H1 (cell line): ENCODE data around the gene CD52. TPM values are rescaled to one million over a fixed set of nuclear protein-coding genes. Genes with fewer than 3 reads are reported as not detected.

ENCODE experiments used
- CBX5 ChIP-seq: fragments of 300-800, 300-1000 bp; sonication (generic); IDR thresholded peaks from 2 replicates; pipeline ENCODE4 v1.7.1; 2016; ENCODE audit warnings: antibody characterized with exemption, low read length, low read depth
- CHD7 ChIP-seq: fragments of 300-600 bp; sonication (generic); IDR thresholded peaks from 2 replicates; pipeline ENCODE4 v1.7.1; 2012; ENCODE audit warnings: low read length, moderate library complexity, mild to moderate bottlenecking, inconsistent platforms; ENCODE audit not compliant: insufficient replicate concordance
- CREB1 ChIP-seq: IDR thresholded peaks from 2 replicates; pipeline ENCODE4 v1.6.1; 2012; ENCODE audit warnings: inconsistent platforms
- HDAC2 ChIP-seq, 2 experiments: fragments of 300-600 bp in 1 of 2; sonication (generic) in 1 of 2; IDR thresholded peaks; 2 replicates each; pipeline ENCODE4 v1.6.1; 2011 to 2012; ENCODE audit warnings: low read depth in 2 of 2, low read length in 2 of 2, mild to moderate bottlenecking in 2 of 2, moderate library complexity in 2 of 2, borderline replicate concordance in 1 of 2, inconsistent platforms in 1 of 2
- KDM4A ChIP-seq: IDR thresholded peaks from one replicate; pipeline ENCODE4 v1.7.1; 2012; ENCODE audit warnings: low read depth, mild to moderate bottlenecking, moderate library complexity, low read length, inconsistent platforms; ENCODE audit not compliant: severe bottlenecking
- KDM5A ChIP-seq: fragments of 200-600 bp; IDR thresholded peaks from 2 replicates; pipeline ENCODE4 v1.7.1; 2012; ENCODE audit warnings: mild to moderate bottlenecking, low read length, inconsistent platforms, mixed read lengths
- PHF8 ChIP-seq: fragments of 200-600 bp; sonication (generic); conservative IDR thresholded peaks from 2 replicates; pipeline ENCODE4 v1.7.1; 2012; ENCODE audit warnings: low read depth, mild to moderate bottlenecking, inconsistent platforms, low read length, moderate library complexity
- POLR2AphosphoS5 ChIP-seq: IDR thresholded peaks from 2 replicates; pipeline ENCODE4 v1.6.1; 2011; ENCODE audit warnings: low read depth, low read length
- SIRT6 ChIP-seq: IDR thresholded peaks from one replicate; pipeline ENCODE4 v1.7.1; 2012; ENCODE audit warnings: low read length, inconsistent platforms
- TCF12 ChIP-seq: IDR thresholded peaks from 2 replicates; pipeline ENCODE4 v1.6.1; 2011; ENCODE audit warnings: low read depth, mild to moderate bottlenecking, low read length
- polyA plus RNA-seq, 7 experiments: library from polyadenylated mRNA; depleted of rRNA in 3 of 7; stranded (reverse) in 5 of 7; unstranded in 2 of 7; fragments of >200 nt in 5 of 7; fragments of 200-250 nt in 2 of 7; gene quantifications; 1 replicate in 5 of 7; 2 replicates in 1 of 7; 4 replicates in 1 of 7; pipeline versions ENCODE4 v1.2.1 to v1.2.3, GENCODE V29; 2011 to 2013; ENCODE audit warnings: missing spikeins in 2 of 7, mixed read lengths in 2 of 7
- total RNA-seq: library from RNA; stranded (reverse); fragmentation: NEBNext Ultra II Directional; extraction: Animal tissue kit (Norgen Biotek cat#: 25700); gene quantifications from 2 replicates; pipeline ENCODE4 v1.2.1, GENCODE V29; 2021

CD52 gene
- total and polyA plus RNA-seq, 2 of the 8 experiments (the other 6 are each of a cell fraction or from before 2014, with no cell fraction given), result 2.4 to 3.1 TPM

DNA sequence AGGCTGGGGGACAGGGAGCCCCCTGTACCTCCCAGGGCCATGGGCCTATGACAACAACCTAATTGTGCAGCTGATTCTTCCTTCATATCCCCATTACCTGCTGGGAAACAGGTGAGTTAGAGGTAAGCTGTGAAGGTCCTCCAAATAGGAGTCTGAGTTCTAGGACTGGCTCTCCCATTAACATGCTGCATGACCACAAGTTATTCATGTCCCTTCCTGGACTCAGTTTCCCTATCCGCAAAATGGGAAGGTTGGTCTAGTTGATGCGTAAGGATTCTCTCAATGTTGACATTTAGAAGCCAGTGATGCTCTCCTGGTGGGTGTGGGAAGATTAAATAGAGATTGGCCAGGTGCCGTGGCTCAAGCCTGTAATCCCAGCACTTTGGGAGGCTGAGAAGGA is 50.7 kb downstream of the CD52 start (continued):
- TF ChIP-seq CHD7, result no peak
- TF ChIP-seq PHF8, result no peak
- no peak for TF ChIP-seq POLR2AphosphoS5
- no peak for TF ChIP-seq SIRT6
- no peak for TF ChIP-seq CREB1
- TF ChIP-seq CBX5, result no peak
- no peak for TF ChIP-seq KDM4A
- no peak for TF ChIP-seq TCF12
- TF ChIP-seq KDM5A, result no peak
- TF ChIP-seq HDAC2 (IDR thresholded peaks at IDR 0.05; ENCODE audit: borderline replicate concordance in 1 of 2, low read depth in 2 of 2, low read length in 2 of 2), result no peak
